H1 (cell line): ENCODE results near the gene PEX14. TPM values are rescaled to one million over a fixed set of nuclear protein-coding genes. Genes with fewer than 3 reads are reported as not detected.

ENCODE experiments used
- CTCF ChIA-PET: fragments of 300-600 bp; sonication (Branson Sonifier 250); formaldehyde crosslinking; loops from one replicate; lab custom pipeline; 2021; ENCODE audit not compliant: partially characterized antibody; lab: Charles Lee
- POLR2A ChIA-PET: fragments of 300-600 bp; sonication (Branson Sonifier 250); formaldehyde crosslinking; loops from one replicate; lab custom pipeline; 2021; ENCODE audit warnings: inconsistent platforms; ENCODE audit not compliant: partially characterized antibody; lab: Charles Lee
- DNase-seq, 2 experiments: peaks; one replicate each; pipeline versions ENCODE4 v3.0.0 to v3.0.0-alpha.2; 2010 to 2022; ENCODE audit warnings: low spot score in 2 of 2, low read depth in 1 of 2, mixed read lengths in 1 of 2
- FAIRE-seq: peaks from 2 replicates; lab custom pipeline; 2011; peaks lifted over from hg19 to GRCh38; lab: Jason Lieb, UNC
- H2AFZ ChIP-seq: 2 replicates; pipeline ENCODE4 v1.8.1; 2012; ENCODE audit warnings: low read length, inconsistent platforms
- H2AK5ac ChIP-seq: 2 replicates; pipeline ENCODE4 v1.6.1; 2013; ENCODE audit warnings: low read depth, low read length
- H2BK120ac ChIP-seq: replicated peaks from 2 replicates; pipeline ENCODE3; 2013; ENCODE audit warnings: low read depth, low read length, inconsistent platforms
- H2BK12ac ChIP-seq: 2 replicates; pipeline ENCODE4 v1.6.1; 2013; ENCODE audit warnings: low read depth, low read length
- H2BK15ac ChIP-seq: 2 replicates; pipeline ENCODE4 v1.6.1; 2013; ENCODE audit warnings: low read length
- H2BK20ac ChIP-seq: 2 replicates; pipeline ENCODE4 v1.6.1; 2013; ENCODE audit warnings: low read length
- H2BK5ac ChIP-seq: 2 replicates; pipeline ENCODE4 v1.6.1; 2013; ENCODE audit warnings: low read depth, low read length
- H3K14ac ChIP-seq: 2 replicates; pipeline ENCODE4 v1.6.1; 2013; ENCODE audit warnings: inconsistent platforms; ENCODE audit not compliant: insufficient read length
- H3K18ac ChIP-seq: 2 replicates; pipeline ENCODE4 v1.6.1; 2013; ENCODE audit warnings: low read length; ENCODE audit errors: extremely low read depth
- H3K23ac ChIP-seq: 2 replicates; pipeline ENCODE4 v1.6.1; 2013; ENCODE audit warnings: inconsistent platforms; ENCODE audit not compliant: insufficient read length
- H3K23me2 ChIP-seq: 2 replicates; pipeline ENCODE4 v1.6.1; 2013; ENCODE audit warnings: low read depth, low read length
- H3K27ac ChIP-seq: 2 replicates; pipeline ENCODE4 v1.6.1; 2011; ENCODE audit warnings: low read depth, low read length, inconsistent platforms
- H3K27me3 ChIP-seq, 4 experiments: replicated peaks in 1 of 4; 1 replicate in 1 of 4; 2 replicates in 3 of 4; pipeline versions ENCODE4 v1.6.1 to v1.8.1; 2011 to 2013; ENCODE audit warnings: low read length in 3 of 4, mild to moderate bottlenecking in 3 of 4, inconsistent platforms in 2 of 4, mixed read lengths in 2 of 4, moderate library complexity in 1 of 4; ENCODE audit not compliant: control insufficient read depth in 3 of 4, insufficient read depth in 3 of 4; ENCODE audit errors: extremely low read depth in 1 of 4
- H3K36me3 ChIP-seq, 4 experiments: 2 replicates each; pipeline versions ENCODE4 v1.6.1 to v1.8.1; 2011 to 2013; ENCODE audit warnings: mild to moderate bottlenecking in 4 of 4, low read length in 3 of 4, moderate library complexity in 2 of 4, control low read depth in 1 of 4, inconsistent platforms in 1 of 4; ENCODE audit not compliant: insufficient read depth in 4 of 4, control insufficient read depth in 2 of 4
- H3K4ac ChIP-seq: replicated peaks from 2 replicates; pipeline ENCODE3; 2013; ENCODE audit warnings: low read length, low read depth, mixed read lengths, inconsistent platforms; ENCODE audit not compliant: insufficient read length
- H3K4me1 ChIP-seq, 4 experiments: replicated peaks in 1 of 4; 1 replicate in 1 of 4; 2 replicates in 3 of 4; pipeline versions ENCODE4 v1.6.1 to v1.8.1; 2011 to 2013; ENCODE audit warnings: low read length in 3 of 4, inconsistent platforms in 2 of 4, mixed read lengths in 1 of 4; ENCODE audit not compliant: insufficient read depth in 4 of 4, control insufficient read depth in 3 of 4
- H3K4me2 ChIP-seq, 2 experiments: 2 replicates each; pipeline versions ENCODE4 v1.6.1 to v1.8.1; 2011 to 2013; ENCODE audit warnings: low read depth in 2 of 2, low read length in 2 of 2, control low read depth in 1 of 2, inconsistent platforms in 1 of 2, mild to moderate bottlenecking in 1 of 2; ENCODE audit not compliant: insufficient read depth in 1 of 2
- H3K4me3 ChIP-seq, 4 experiments: fragments of 200-600, 300-600 bp in 1 of 4; sonication (generic), shearing (Covaris generic), sonication (Bioruptor Twin) in 1 of 4; 2 replicates each; pipeline versions ENCODE4 v1.5.1 to v1.8.1; 2011 to 2016; ENCODE audit warnings: low read length in 4 of 4, low read depth in 3 of 4, control low read depth in 2 of 4, inconsistent platforms in 2 of 4, mild to moderate bottlenecking in 2 of 4, mixed read lengths in 1 of 4, moderate library complexity in 1 of 4; ENCODE audit not compliant: insufficient read depth in 2 of 4; ENCODE audit errors: extremely low read depth in 1 of 4
- H3K56ac ChIP-seq: replicated peaks from 2 replicates; pipeline ENCODE3; 2013; ENCODE audit warnings: low read depth, mild to moderate bottlenecking, mixed read lengths, low read length, inconsistent platforms; ENCODE audit not compliant: insufficient read length
- H3K79me1 ChIP-seq: 2 replicates; pipeline ENCODE4 v1.6.1; 2013; ENCODE audit warnings: low read depth, low read length, control low read depth
- H3K79me2 ChIP-seq, 2 experiments: 2 replicates each; pipeline versions ENCODE4 v1.6.1 to v1.8.1; 2012 to 2013; ENCODE audit warnings: low read length in 2 of 2, mild to moderate bottlenecking in 2 of 2, inconsistent platforms in 1 of 2; ENCODE audit not compliant: insufficient read depth in 2 of 2, control insufficient read depth in 1 of 2
- H3K9ac ChIP-seq, 4 experiments: replicated peaks in 1 of 4; 1 replicate in 1 of 4; 2 replicates in 3 of 4; pipeline versions ENCODE4 v1.6.1 to v1.8.1; 2011 to 2013; ENCODE audit warnings: low read depth in 3 of 4, low read length in 3 of 4, control low read depth in 2 of 4, mild to moderate bottlenecking in 2 of 4, moderate library complexity in 2 of 4, inconsistent platforms in 1 of 4; ENCODE audit errors: extremely low read depth in 1 of 4
- H3K9me3 ChIP-seq, 2 experiments: 2 replicates each; pipeline versions ENCODE4 v1.6.1 to v1.8.1; 2012 to 2013; ENCODE audit warnings: mild to moderate bottlenecking in 2 of 2, moderate library complexity in 2 of 2, control low read depth in 1 of 2, inconsistent platforms in 1 of 2, low read depth in 1 of 2, low read length in 1 of 2, mixed read lengths in 1 of 2; ENCODE audit not compliant: insufficient read depth in 2 of 2
- H4K20me1 ChIP-seq, 2 experiments: replicated peaks in 1 of 2; 2 replicates each; pipeline versions ENCODE3 to v1.8.1; 2011 to 2013; ENCODE audit warnings: inconsistent platforms in 2 of 2, low read length in 2 of 2, mild to moderate bottlenecking in 1 of 2; ENCODE audit not compliant: insufficient read depth in 2 of 2, control insufficient read depth in 1 of 2
- H4K5ac ChIP-seq: 2 replicates; pipeline ENCODE4 v1.6.1; 2013; ENCODE audit warnings: low read length, low read depth, mixed read lengths, inconsistent platforms; ENCODE audit not compliant: insufficient read length
- H4K8ac ChIP-seq: 2 replicates; pipeline ENCODE4 v1.8.0; 2013; ENCODE audit warnings: mild to moderate bottlenecking, moderate library complexity, low read length, inconsistent platforms; ENCODE audit not compliant: insufficient read depth; ENCODE audit errors: extremely low read depth
- H4K91ac ChIP-seq: replicated peaks from 2 replicates; pipeline ENCODE3; 2013; ENCODE audit warnings: low read length, mixed read lengths, inconsistent platforms; ENCODE audit not compliant: insufficient read length
- BACH1 ChIP-seq: IDR thresholded peaks from 2 replicates; pipeline ENCODE4 v1.6.1; 2012; ENCODE audit warnings: low read length, improper control_type of control experiment
- CEBPB ChIP-seq: IDR thresholded peaks from 2 replicates; pipeline ENCODE4 v1.6.1; 2012; ENCODE audit warnings: low read depth, low read length
- EZH2 ChIP-seq: fragments of 200-600 bp; sonication (generic); IDR thresholded peaks from 2 replicates; pipeline ENCODE4 v1.7.1; 2012; ENCODE audit warnings: low read depth, mild to moderate bottlenecking, moderate library complexity, low read length, inconsistent platforms; ENCODE audit not compliant: severe bottlenecking
- FOSL1 ChIP-seq: IDR thresholded peaks from 2 replicates; pipeline ENCODE4 v1.6.1; 2011; ENCODE audit warnings: mild to moderate bottlenecking, low read depth, low read length, moderate library complexity; ENCODE audit not compliant: insufficient read depth
- KDM1A ChIP-seq: fragments of 200-600, 300-600 bp; sonication (generic); IDR thresholded peaks from 2 replicates; pipeline ENCODE4 v1.7.1; 2016; ENCODE audit warnings: mild to moderate bottlenecking, low read length, borderline replicate concordance
- NRF1 ChIP-seq: IDR thresholded peaks from 2 replicates; pipeline ENCODE4 v1.6.1; 2011; ENCODE audit warnings: mild to moderate bottlenecking, low read depth, low read length, improper control_type of control experiment
- RFX5 ChIP-seq: IDR thresholded peaks from 2 replicates; pipeline ENCODE4 v1.6.1; 2011; ENCODE audit warnings: low read depth, low read length, improper control_type of control experiment, borderline replicate concordance
- SUZ12 ChIP-seq: fragments of 200-600 bp; sonication (generic); IDR thresholded peaks from 2 replicates; pipeline ENCODE4 v1.6.1; 2012; ENCODE audit warnings: mild to moderate bottlenecking, inconsistent platforms, low read length, moderate library complexity, mixed read lengths
- TAF1 ChIP-seq: IDR thresholded peaks from 2 replicates; pipeline ENCODE4 v1.6.1; 2011; ENCODE audit warnings: mild to moderate bottlenecking, low read depth, low read length
- YY1 ChIP-seq: IDR thresholded peaks from 2 replicates; pipeline ENCODE4 v1.6.1; 2011; ENCODE audit warnings: low read depth, mild to moderate bottlenecking, low read length
- WGBS, 2 experiments: shearing (Covaris generic) in 1 of 2; methylation state at CpG; one replicate each; pipeline versions ENCODE4 v1.1.6 to v1.1.7; 2013 to 2015; ENCODE audit warnings: low lambda C conversion rate in 2 of 2, mixed read lengths in 2 of 2, inconsistent platforms in 1 of 2, low coverage in 1 of 2, missing lambda C conversion rate in 1 of 2; ENCODE audit not compliant: insufficient replicate concordance in 2 of 2, insufficient coverage in 1 of 2, insufficient read length in 1 of 2; ENCODE audit errors: extremely low coverage in 1 of 2, missing lambda C conversion rate in 1 of 2; 5-methylcytosine and 5-hydroxymethylcytosine counted together
- polyA plus RNA-seq, 7 experiments: library from polyadenylated mRNA; depleted of rRNA in 3 of 7; stranded (reverse) in 5 of 7; unstranded in 2 of 7; fragments of >200 nt in 5 of 7; fragments of 200-250 nt in 2 of 7; gene quantifications; 1 replicate in 5 of 7; 2 replicates in 1 of 7; 4 replicates in 1 of 7; pipeline versions ENCODE4 v1.2.1 to v1.2.3, GENCODE V29; 2011 to 2013; ENCODE audit warnings: missing spikeins in 2 of 7, mixed read lengths in 2 of 7
- total RNA-seq: library from RNA; stranded (reverse); fragmentation: NEBNext Ultra II Directional; extraction: Animal tissue kit (Norgen Biotek cat#: 25700); gene quantifications from 2 replicates; pipeline ENCODE4 v1.2.1, GENCODE V29; 2021

Gene PEX14
- total and polyA plus RNA-seq, 2 of the 8 experiments (the other 6 are each of a cell fraction or from before 2014, with no cell fraction given): 13.0 to 19.8 TPM

DNA sequence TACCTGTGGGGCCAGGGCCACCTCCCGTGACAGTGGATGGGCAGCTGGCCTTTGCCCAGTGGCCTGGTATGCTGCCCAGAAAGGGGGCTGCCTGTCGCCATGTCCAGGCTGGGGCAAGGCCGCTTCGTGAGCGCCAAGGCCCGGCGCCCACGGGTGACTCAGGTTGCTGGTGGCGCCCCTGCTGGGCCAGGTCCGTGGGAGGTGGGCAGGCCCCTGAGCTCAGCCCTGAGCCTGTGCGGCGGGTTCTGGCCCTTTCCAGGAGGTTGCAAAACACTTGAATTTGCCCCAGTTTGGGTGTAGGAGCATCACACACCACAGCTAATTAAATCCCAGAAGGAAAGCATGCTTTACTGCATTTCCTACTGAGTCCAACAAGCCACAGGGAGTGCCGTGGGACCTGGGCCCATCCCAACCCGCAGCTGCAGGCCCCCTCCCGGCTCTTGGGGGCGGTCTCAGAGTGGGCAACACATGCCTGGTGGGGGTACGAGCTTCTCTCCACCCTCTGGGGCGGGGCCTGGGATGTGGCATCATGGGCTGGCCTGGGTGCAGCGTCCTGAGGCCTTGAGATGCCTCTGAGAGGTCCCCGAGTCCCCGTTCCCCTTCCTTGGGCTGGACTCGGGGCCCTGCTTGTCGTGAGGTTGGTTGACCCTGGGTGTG is 159.8 kb downstream of the PEX14 start:
- Histone ChIP-seq H3K14ac (no peak overlapping the region), H3K4me2 (no peak overlapping the region), H4K20me1 (peaks cover 0 to under 1% of the 10 kb centered on the region in 2 experiments), H2BK12ac (peak overlapping the region; percentile 27; the same call in 1 of the 2 replicates), H2BK20ac (no peak overlapping the region), H3K23me2 (peaks cover 6% of the 10 kb centered on the region; the same call in 1 of the 2 replicates), H4K91ac (no peak overlapping the region), H3K9me3 (no peaks in the 10 kb centered on the region), H3K27ac (no peak overlapping the region), H3K9ac (no peak overlapping the region), H3K27me3 (peaks cover 5 to 18% (median 16%) of the 10 kb centered on the region in 4 experiments), H3K4me3 (no peak overlapping the region), H2AFZ (no peak overlapping the region), H3K79me2 (no peaks in the 10 kb centered on the region), H2BK15ac (no peak overlapping the region), H3K79me1 (no peaks in the 10 kb centered on the region), H3K36me3 (no peaks in the 10 kb centered on the region), H3K4ac (no peak overlapping the region), H2BK120ac (no peak overlapping the region), H2AK5ac (no peak overlapping the region), H4K5ac (no peak overlapping the region), H3K23ac (no peak overlapping the region), H3K56ac (no peak overlapping the region), H2BK5ac (no peak overlapping the region), H3K18ac (no peak overlapping the region; the same call in none of the 2 replicates), H4K8ac (no peak overlapping the region; the same call in 1 of the 2 replicates), H3K4me1 (peaks cover 4 to 36% (median 25%) of the 10 kb centered on the region in 4 experiments)
- FAIRE-seq (no peak), DNase-seq (no peak)
- ChIA-PET CTCF (interaction anchor here (0.6 to 1.9 kb wide), 8 partner anchors 10 to 127 kb away, joined by 3 to 5 read pairs (median 4); no protein-coding TSS in a partner anchor), POLR2A (interaction anchor here (0.7 to 1.3 kb wide), 3 partner anchors 8 to 159 kb away, joined by 3 read pairs; no protein-coding TSS in a partner anchor)
- 81% methylated on average over 20 of the region's 23 CpGs; no CpG with 5 or more reads in 1 of the 2 experiments for WGBS, 2 experiments
- no peak for TF ChIP-seq RFX5
- TF ChIP-seq KDM1A: no peak
- TF ChIP-seq TAF1: no peak
- TF ChIP-seq SUZ12: no peak
- no peak for TF ChIP-seq FOSL1
- TF ChIP-seq YY1: no peak
- no peak for TF ChIP-seq NRF1
- TF ChIP-seq CEBPB: no peak
- TF ChIP-seq BACH1: no peak
- no peak for TF ChIP-seq EZH2
